ENCODE results near the gene ADARB1. TPM values are rescaled to one million over a fixed set of nuclear protein-coding genes. Genes with fewer than 3 reads are reported as not detected.

Gene ADARB1, protein sequence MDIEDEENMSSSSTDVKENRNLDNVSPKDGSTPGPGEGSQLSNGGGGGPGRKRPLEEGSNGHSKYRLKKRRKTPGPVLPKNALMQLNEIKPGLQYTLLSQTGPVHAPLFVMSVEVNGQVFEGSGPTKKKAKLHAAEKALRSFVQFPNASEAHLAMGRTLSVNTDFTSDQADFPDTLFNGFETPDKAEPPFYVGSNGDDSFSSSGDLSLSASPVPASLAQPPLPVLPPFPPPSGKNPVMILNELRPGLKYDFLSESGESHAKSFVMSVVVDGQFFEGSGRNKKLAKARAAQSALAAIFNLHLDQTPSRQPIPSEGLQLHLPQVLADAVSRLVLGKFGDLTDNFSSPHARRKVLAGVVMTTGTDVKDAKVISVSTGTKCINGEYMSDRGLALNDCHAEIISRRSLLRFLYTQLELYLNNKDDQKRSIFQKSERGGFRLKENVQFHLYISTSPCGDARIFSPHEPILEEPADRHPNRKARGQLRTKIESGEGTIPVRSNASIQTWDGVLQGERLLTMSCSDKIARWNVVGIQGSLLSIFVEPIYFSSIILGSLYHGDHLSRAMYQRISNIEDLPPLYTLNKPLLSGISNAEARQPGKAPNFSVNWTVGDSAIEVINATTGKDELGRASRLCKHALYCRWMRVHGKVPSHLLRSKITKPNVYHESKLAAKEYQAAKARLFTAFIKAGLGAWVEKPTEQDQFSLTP
- 9.9 and 16.0 TPM in 2 replicates for total RNA-seq
- polyA plus RNA-seq = 17.3 and 19.4 TPM in 2 replicates

DNA sequence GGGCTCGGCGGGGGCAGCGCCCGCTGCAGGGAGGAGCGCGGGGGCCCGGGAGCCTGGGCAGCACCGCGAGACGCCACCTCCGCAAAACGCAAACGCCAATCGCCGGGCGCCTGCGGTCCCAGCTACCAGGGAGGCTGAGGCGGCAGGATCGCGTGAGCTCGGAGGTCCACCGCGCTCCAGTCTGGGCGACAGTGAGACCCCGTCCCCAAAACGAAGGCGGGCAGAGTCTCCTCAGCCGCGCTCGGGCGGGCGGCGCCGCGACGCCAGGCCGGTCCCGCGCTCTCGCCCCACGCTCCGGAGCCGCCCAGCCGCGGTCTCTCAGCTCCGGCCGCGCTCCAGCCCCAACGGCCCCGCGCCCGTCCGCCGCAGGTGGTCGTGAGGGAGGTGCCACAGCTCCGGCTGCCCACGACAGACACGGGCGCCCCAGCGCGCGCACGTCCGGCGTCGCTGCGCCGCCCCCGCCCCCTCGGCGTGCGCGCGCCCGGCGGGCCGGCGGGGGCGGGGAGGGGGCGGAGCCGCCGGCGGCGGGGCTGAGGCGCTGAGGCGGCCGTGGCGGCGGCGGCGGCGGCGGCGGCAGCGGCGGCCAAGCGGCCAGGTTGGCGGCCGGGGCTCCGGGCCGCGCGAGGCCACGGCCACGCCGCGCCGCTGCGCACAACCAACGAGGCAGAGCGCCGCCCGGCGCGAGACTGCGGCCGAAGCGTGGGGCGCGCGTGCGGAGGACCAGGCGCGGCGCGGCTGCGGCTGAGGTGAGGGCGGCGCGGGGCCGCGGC is at the start of gene ADARB1:
TSS of gene ADARB1 (plus strand) at position 533 of the 770 bp plus-strand sequence. CDS start 97,077 bp downstream, outside the sequence.
- H3K36me3 ChIP-seq (replicated peaks; ENCODE audit: insufficient read depth, low read depth) = no peaks in the 10 kb centered on the region
- 1% methylated on average over 23 of the region's 132 CpGs for WGBS (ENCODE audit: low lambda C conversion rate, missing lambda C conversion rate)
- TF ChIP-seq EZH2phosphoT487 (IDR thresholded peaks at IDR 0.05; ENCODE audit: low read depth, severe bottlenecking, unreplicated experiment) = no peak
- no peak for TF ChIP-seq EZH2 (IDR thresholded peaks at IDR 0.05; ENCODE audit: borderline replicate concordance)
- TF ChIP-seq, protein P1, sequence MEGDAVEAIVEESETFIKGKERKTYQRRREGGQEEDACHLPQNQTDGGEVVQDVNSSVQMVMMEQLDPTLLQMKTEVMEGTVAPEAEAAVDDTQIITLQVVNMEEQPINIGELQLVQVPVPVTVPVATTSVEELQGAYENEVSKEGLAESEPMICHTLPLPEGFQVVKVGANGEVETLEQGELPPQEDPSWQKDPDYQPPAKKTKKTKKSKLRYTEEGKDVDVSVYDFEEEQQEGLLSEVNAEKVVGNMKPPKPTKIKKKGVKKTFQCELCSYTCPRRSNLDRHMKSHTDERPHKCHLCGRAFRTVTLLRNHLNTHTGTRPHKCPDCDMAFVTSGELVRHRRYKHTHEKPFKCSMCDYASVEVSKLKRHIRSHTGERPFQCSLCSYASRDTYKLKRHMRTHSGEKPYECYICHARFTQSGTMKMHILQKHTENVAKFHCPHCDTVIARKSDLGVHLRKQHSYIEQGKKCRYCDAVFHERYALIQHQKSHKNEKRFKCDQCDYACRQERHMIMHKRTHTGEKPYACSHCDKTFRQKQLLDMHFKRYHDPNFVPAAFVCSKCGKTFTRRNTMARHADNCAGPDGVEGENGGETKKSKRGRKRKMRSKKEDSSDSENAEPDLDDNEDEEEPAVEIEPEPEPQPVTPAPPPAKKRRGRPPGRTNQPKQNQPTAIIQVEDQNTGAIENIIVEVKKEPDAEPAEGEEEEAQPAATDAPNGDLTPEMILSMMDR (IDR thresholded peaks at IDR 0.05; ENCODE audit: poor library complexity) = no peak
- peaks cover 42% of the 10 kb centered on the region for H3K79me2 ChIP-seq
- peaks cover 6% of the 10 kb centered on the region for H3K4me1 ChIP-seq (ENCODE audit: insufficient read depth)
- no peaks in the 10 kb centered on the region for H3K27me3 ChIP-seq
- peak within 1 kb of the TSS; percentile 97 for H3K4me2 ChIP-seq
- peak within 1 kb of the TSS; percentile 98 for H3K27ac ChIP-seq
- no peaks in the 10 kb centered on the region for H3K9me2 ChIP-seq (replicated peaks; ENCODE audit: insufficient read depth)
- peaks cover 9% of the 10 kb centered on the region for H4K20me1 ChIP-seq (ENCODE audit: insufficient read depth, poor library complexity, severe bottlenecking)
- no peaks in the 10 kb centered on the region for H3K9me3 ChIP-seq (ENCODE audit: low read depth)
- H3K4me3 ChIP-seq = peak within 1 kb of the TSS; percentile 90
- H2AFZ ChIP-seq = peak within 1 kb of the TSS; percentile 92
- peak; percentile 87 for DNase-seq (ENCODE audit: low spot score)

DNA sequence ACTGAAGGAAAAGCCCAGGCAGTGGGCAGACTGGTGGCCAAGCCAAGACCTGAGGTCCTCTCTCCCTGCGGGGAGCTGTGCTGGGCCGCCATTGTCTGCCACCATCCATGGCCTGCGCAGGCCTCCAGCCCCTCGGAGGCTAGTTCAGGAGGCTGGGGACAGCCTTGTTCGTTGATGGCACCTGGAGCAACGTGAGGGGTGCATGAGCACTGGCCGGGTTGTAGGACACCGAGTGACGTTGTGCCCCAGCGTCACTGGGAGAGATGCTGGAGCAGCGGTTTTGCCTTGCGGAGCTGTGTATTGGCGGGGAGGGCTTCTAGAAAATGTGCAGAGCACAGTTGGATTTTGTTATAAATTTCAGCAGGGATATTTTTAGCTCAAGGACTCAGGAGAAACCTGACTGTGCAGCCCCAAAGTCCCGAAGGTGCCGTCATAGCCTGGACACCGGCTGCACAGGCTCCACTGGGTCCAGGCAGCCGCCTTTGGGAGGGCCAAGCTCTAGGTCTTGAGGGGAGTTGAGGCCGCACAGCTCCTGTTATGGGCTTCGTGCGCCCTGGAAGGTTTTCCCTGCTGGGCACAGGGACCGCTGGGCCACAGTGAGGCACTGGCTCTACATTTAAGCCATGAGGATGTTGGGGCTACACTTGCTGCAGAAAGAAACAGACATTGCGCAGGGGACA is 48.2 kb upstream of the ADARB1 start:
- Histone ChIP-seq H3K27ac (no peak overlapping the region), H3K4me3 (no peak overlapping the region), H3K36me3 (replicated peaks; ENCODE audit: insufficient read depth, low read depth) (no peaks in the 10 kb centered on the region), H3K9me2 (replicated peaks; ENCODE audit: insufficient read depth) (no peaks in the 10 kb centered on the region), H3K4me1 (ENCODE audit: insufficient read depth) (peaks cover 13% of the 10 kb centered on the region), H3K4me2 (no peak overlapping the region), H4K20me1 (ENCODE audit: insufficient read depth, poor library complexity, severe bottlenecking) (no peaks in the 10 kb centered on the region), H3K9me3 (ENCODE audit: low read depth) (no peaks in the 10 kb centered on the region), H3K27me3 (no peaks in the 10 kb centered on the region), H3K79me2 (no peaks in the 10 kb centered on the region), H2AFZ (no peak overlapping the region)
- 96% methylated on average over 22 of the region's 22 CpGs for WGBS (ENCODE audit: low lambda C conversion rate, missing lambda C conversion rate)
- TF ChIP-seq EZH2phosphoT487 (IDR thresholded peaks at IDR 0.05; ENCODE audit: low read depth, severe bottlenecking, unreplicated experiment) (no peak), EZH2 (IDR thresholded peaks at IDR 0.05; ENCODE audit: borderline replicate concordance) (no peak)
- TF ChIP-seq, protein P1 (IDR thresholded peaks at IDR 0.05; ENCODE audit: poor library complexity) = no peak
- DNase-seq (ENCODE audit: low spot score) = no peak

DNA sequence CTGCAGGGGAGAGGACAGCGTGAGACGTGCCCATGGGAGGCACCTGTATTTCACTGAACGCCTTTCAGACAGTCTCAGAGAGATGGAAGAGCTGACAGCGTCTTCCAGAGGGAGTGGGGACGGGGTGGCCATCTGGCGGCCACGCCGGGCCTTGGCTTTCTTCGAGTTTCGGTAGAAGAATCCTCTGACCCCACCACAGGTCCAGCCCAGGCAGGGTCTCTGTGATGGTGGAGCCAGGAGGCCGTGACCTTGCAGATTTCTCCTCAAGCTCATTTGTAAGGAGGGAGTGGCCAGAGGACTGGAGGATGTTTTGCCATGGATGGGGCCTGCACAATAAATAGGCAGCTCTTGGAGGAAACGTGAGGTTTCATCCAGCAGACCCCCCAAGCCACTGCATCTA is 47.6 kb upstream of the ADARB1 start:
- no peaks in the 10 kb centered on the region for H3K36me3 ChIP-seq (replicated peaks; ENCODE audit: insufficient read depth, low read depth)
- no peak overlapping the region for H3K4me3 ChIP-seq
- H4K20me1 ChIP-seq (ENCODE audit: insufficient read depth, poor library complexity, severe bottlenecking) = no peaks in the 10 kb centered on the region
- no peaks in the 10 kb centered on the region for H3K79me2 ChIP-seq
- no peak for TF ChIP-seq EZH2phosphoT487 (IDR thresholded peaks at IDR 0.05; ENCODE audit: low read depth, severe bottlenecking, unreplicated experiment)
- TF ChIP-seq EZH2 (IDR thresholded peaks at IDR 0.05; ENCODE audit: borderline replicate concordance) = no peak
- TF ChIP-seq, protein P1 (IDR thresholded peaks at IDR 0.05; ENCODE audit: poor library complexity) = no peak
- DNase-seq (ENCODE audit: low spot score) = peak; percentile 12
- H3K9me2 ChIP-seq (replicated peaks; ENCODE audit: insufficient read depth) = no peaks in the 10 kb centered on the region
- 72% methylated on average over 12 of the region's 12 CpGs for WGBS (ENCODE audit: low lambda C conversion rate, missing lambda C conversion rate)
- no peaks in the 10 kb centered on the region for H3K9me3 ChIP-seq (ENCODE audit: low read depth)
- H3K4me1 ChIP-seq (ENCODE audit: insufficient read depth) = peaks cover 19% of the 10 kb centered on the region
- no peak overlapping the region for H3K4me2 ChIP-seq
- no peaks in the 10 kb centered on the region for H3K27me3 ChIP-seq
- no peak overlapping the region for H3K27ac ChIP-seq
- no peak overlapping the region for H2AFZ ChIP-seq
